H9 (cell line): ENCODE results near the gene STXBP1. TPM values are rescaled to one million over a fixed set of nuclear protein-coding genes. Genes with fewer than 3 reads are reported as not detected.

Experiments
- DNase-seq: peaks from one replicate; pipeline ENCODE4 v3.0.0-alpha.2; 2017
- H2AFZ ChIP-seq: one replicate; pipeline ENCODE4 v1.6.1; 2013; ENCODE audit warnings: mild to moderate bottlenecking, low read length, control low read depth, moderate library complexity
- H2AK5ac ChIP-seq: 2 replicates; pipeline ENCODE4 v1.6.1; 2013; ENCODE audit warnings: low read length, control low read depth, mixed read lengths; ENCODE audit not compliant: insufficient read length
- H2BK120ac ChIP-seq: one replicate; pipeline ENCODE4 v1.6.1; 2013; ENCODE audit warnings: low read depth, mild to moderate bottlenecking, low read length, control low read depth, inconsistent platforms; ENCODE audit not compliant: poor library complexity, severe bottlenecking
- H2BK12ac ChIP-seq: 2 replicates; pipeline ENCODE4 v1.6.1; 2013; ENCODE audit warnings: low read length, control low read depth, mixed read lengths, low read depth; ENCODE audit not compliant: insufficient read length
- H2BK15ac ChIP-seq: 2 replicates; pipeline ENCODE4 v1.6.1; 2013; ENCODE audit warnings: low read depth, low read length, control low read depth
- H2BK20ac ChIP-seq: one replicate; pipeline ENCODE4 v1.6.1; 2013; ENCODE audit warnings: low read depth, mild to moderate bottlenecking, low read length, control low read depth, inconsistent platforms; ENCODE audit not compliant: poor library complexity, severe bottlenecking
- H2BK5ac ChIP-seq: 2 replicates; pipeline ENCODE4 v1.6.1; 2013; ENCODE audit warnings: low read length, control low read depth, mixed read lengths; ENCODE audit not compliant: insufficient read length
- H3K14ac ChIP-seq: 2 replicates; pipeline ENCODE4 v1.6.1; 2013; ENCODE audit warnings: low read length, control low read depth; ENCODE audit not compliant: insufficient read depth
- H3K18ac ChIP-seq: 2 replicates; pipeline ENCODE4 v1.6.1; 2013; ENCODE audit warnings: low read depth, mild to moderate bottlenecking, mixed read lengths, low read length, control low read depth; ENCODE audit not compliant: insufficient read length
- H3K23ac ChIP-seq: 2 replicates; pipeline ENCODE4 v1.6.1; 2013; ENCODE audit warnings: low read length, control low read depth, mixed read lengths, low read depth; ENCODE audit not compliant: insufficient read length
- H3K23me2 ChIP-seq: 2 replicates; pipeline ENCODE4 v1.6.1; 2013; ENCODE audit warnings: low read depth, mild to moderate bottlenecking, mixed read lengths, low read length, control low read depth; ENCODE audit not compliant: insufficient read length, poor library complexity, severe bottlenecking
- H3K27ac ChIP-seq: 2 replicates; pipeline ENCODE4 v1.5.1; 2013; ENCODE audit warnings: low read length, control low read depth, mixed read lengths, low read depth; ENCODE audit not compliant: insufficient read length
- H3K27me3 ChIP-seq: 2 replicates; pipeline ENCODE4 v1.6.1; 2013; ENCODE audit warnings: low read length, control low read depth, inconsistent platforms; ENCODE audit not compliant: insufficient read depth
- H3K4ac ChIP-seq: 2 replicates; pipeline ENCODE4 v1.6.1; 2013; ENCODE audit warnings: low read depth, mild to moderate bottlenecking, control low read depth, inconsistent platforms, low read length, moderate library complexity
- H3K4me1 ChIP-seq: 2 replicates; pipeline ENCODE4 v1.6.1; 2013; ENCODE audit warnings: low read length, control low read depth, inconsistent platforms; ENCODE audit not compliant: insufficient read depth
- H3K4me2 ChIP-seq: 2 replicates; pipeline ENCODE4 v1.6.1; 2013; ENCODE audit warnings: low read length, control low read depth, mixed read lengths; ENCODE audit not compliant: insufficient read length, insufficient read depth
- H3K56ac ChIP-seq: 2 replicates; pipeline ENCODE4 v1.6.1; 2013; ENCODE audit warnings: low read depth, mild to moderate bottlenecking, mixed read lengths, low read length, control low read depth; ENCODE audit not compliant: insufficient read length
- H3K79me1 ChIP-seq: 2 replicates; pipeline ENCODE4 v1.6.1; 2013; ENCODE audit warnings: low read depth, mild to moderate bottlenecking, moderate library complexity, low read length, control low read depth, inconsistent platforms; ENCODE audit not compliant: insufficient read depth, poor library complexity, severe bottlenecking
- H3K79me2 ChIP-seq: 2 replicates; pipeline ENCODE4 v1.6.1; 2013; ENCODE audit warnings: low read length, control low read depth, inconsistent platforms; ENCODE audit not compliant: insufficient read depth
- H3K9ac ChIP-seq: 2 replicates; pipeline ENCODE4 v1.6.1; 2013; ENCODE audit warnings: low read length, control low read depth, mixed read lengths; ENCODE audit not compliant: insufficient read length; ENCODE audit errors: extremely low read depth
- H3K9me3 ChIP-seq: one replicate; pipeline ENCODE4 v1.6.1; 2013; ENCODE audit warnings: low read depth, low read length, inconsistent platforms; ENCODE audit not compliant: control insufficient read depth
- H3T11ph ChIP-seq: one replicate; pipeline ENCODE4 v1.6.1; 2013; ENCODE audit warnings: mild to moderate bottlenecking, low read length, control low read depth, inconsistent platforms
- H4K20me1 ChIP-seq: one replicate; pipeline ENCODE4 v1.6.1; 2013; ENCODE audit not compliant: control insufficient read depth, insufficient read length, insufficient read depth
- H4K5ac ChIP-seq: 2 replicates; pipeline ENCODE4 v1.6.1; 2013; ENCODE audit warnings: low read depth, mild to moderate bottlenecking, mixed read lengths, low read length, control low read depth; ENCODE audit not compliant: insufficient read length
- H4K8ac ChIP-seq: replicated peaks from 2 replicates; pipeline ENCODE4 v1.6.1; 2013; ENCODE audit warnings: low read length, control low read depth, mixed read lengths, low read depth; ENCODE audit not compliant: insufficient read length
- H4K91ac ChIP-seq: 2 replicates; pipeline ENCODE4 v1.6.1; 2013; ENCODE audit warnings: low read depth, mild to moderate bottlenecking, moderate library complexity, mixed read lengths, low read length, control low read depth; ENCODE audit not compliant: insufficient read length
- H3K27ac Mint-ChIP-seq, 3 experiments: 2 replicates in 2 of 3; 3 replicates in 1 of 3; pipeline ENCODE4 v1.8.0; 2020 to 2021; ENCODE audit warnings: mixed read lengths in 3 of 3, mild to moderate bottlenecking in 1 of 3, moderate library complexity in 1 of 3
- H3K27me3 Mint-ChIP-seq: 2 replicates; pipeline ENCODE4 v1.8.0; 2021; ENCODE audit warnings: low read depth, mild to moderate bottlenecking, moderate library complexity, mixed read lengths
- H3K36me3 Mint-ChIP-seq, 3 experiments: 2 replicates in 2 of 3; 3 replicates in 1 of 3; pipeline ENCODE4 v1.8.0; 2020 to 2021; ENCODE audit warnings: low read depth in 3 of 3, mixed read lengths in 3 of 3; ENCODE audit not compliant: insufficient read depth in 1 of 3
- H3K4me1 Mint-ChIP-seq, 2 experiments: 2 replicates each; pipeline ENCODE4 v1.8.0; 2020; ENCODE audit warnings: mixed read lengths in 2 of 2
- H3K4me3 Mint-ChIP-seq, 2 experiments: 2 replicates in 1 of 2; 3 replicates in 1 of 2; pipeline ENCODE4 v1.8.0; 2020 to 2021; ENCODE audit warnings: mild to moderate bottlenecking in 2 of 2, mixed read lengths in 2 of 2, moderate library complexity in 1 of 2
- H3K9me3 Mint-ChIP-seq, 2 experiments: 2 replicates in 1 of 2; 3 replicates in 1 of 2; pipeline ENCODE4 v1.8.0; 2020; ENCODE audit warnings: mild to moderate bottlenecking in 2 of 2, mixed read lengths in 2 of 2, moderate library complexity in 1 of 2
- CTCF ChIP-seq: fragments of 200-600 bp; sonication (generic); conservative IDR thresholded peaks from 3 replicates; pipeline ENCODE4 v1.8.0; 2021; ENCODE audit warnings: antibody characterized with exemption, mild to moderate bottlenecking
- WGBS: extraction: QIAGEN DNeasy Blood & Tissue Kit; methylation state at CpG from one replicate; pipeline ENCODE4 v1.1.7; 2013; ENCODE audit warnings: missing lambda C conversion rate, low lambda C conversion rate, mixed read lengths; ENCODE audit not compliant: insufficient read length; ENCODE audit errors: extremely low coverage; 5-methylcytosine and 5-hydroxymethylcytosine counted together
- total RNA-seq: library from RNA; stranded (reverse); gene quantifications from 2 replicates; pipeline ENCODE4 v1.2.1, GENCODE V29; 2021

The STXBP1 gene
- total RNA-seq, 1 experiment from 2014 or later: 22.3 TPM

DNA sequence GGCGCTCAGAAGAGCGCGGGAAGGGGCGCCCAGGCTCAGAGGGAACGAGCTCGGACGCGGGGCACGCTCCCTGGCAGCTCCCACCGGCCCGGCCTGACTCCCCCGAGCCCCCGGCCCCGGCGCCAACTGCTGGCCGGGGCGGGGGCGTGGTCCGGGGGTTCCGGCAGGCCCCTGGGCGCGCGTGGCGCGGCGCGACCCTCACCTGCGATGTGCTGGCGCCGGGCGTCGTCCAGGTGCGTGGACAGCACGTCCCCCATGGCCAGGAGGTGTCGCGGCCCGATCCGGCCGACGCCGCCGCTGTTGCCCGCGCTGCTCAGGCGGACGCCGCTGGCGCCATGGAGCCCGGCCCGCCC, 43.5 kb upstream of the STXBP1 start:
- Mint-ChIP-seq H3K27ac (no peak overlapping the region), H3K4me1 (peaks cover 26 to 39% of the 10 kb centered on the region in 2 experiments), H3K36me3 (peaks cover 0 to 2% (median 0%) of the 10 kb centered on the region in 3 experiments; a peak in 3 of 7 replicates), H3K27me3 (peaks cover 13% of the 10 kb centered on the region), H3K4me3 (peak overlapping the region; percentile 60 to 85), H3K9me3 (no peaks in the 10 kb centered on the region; a peak in 1 of 5 replicates)
- Histone ChIP-seq H3T11ph (no peak overlapping the region), H3K18ac (no peak overlapping the region), H3K79me1 (peaks cover 4% of the 10 kb centered on the region), H3K23ac (no peak overlapping the region), H4K20me1 (no peaks in the 10 kb centered on the region), H4K5ac (no peak overlapping the region), H3K79me2 (no peaks in the 10 kb centered on the region; the same call in 1 of the 2 replicates), H3K9ac (peak overlapping the region; percentile 45), H3K27ac (no peak overlapping the region), H2BK5ac (no peak overlapping the region), H2BK15ac (no peak overlapping the region), H3K4ac (no peak overlapping the region), H4K8ac (no peak overlapping the region), H3K23me2 (peaks cover 18% of the 10 kb centered on the region), H3K9me3 (no peaks in the 10 kb centered on the region), H2BK12ac (no peak overlapping the region), H3K4me2 (peak overlapping the region; percentile 67), H3K14ac (no peak overlapping the region), H3K56ac (no peak overlapping the region), H3K4me1 (peaks cover 4% of the 10 kb centered on the region; the same call in 1 of the 2 replicates), H2AK5ac (no peak overlapping the region), H2AFZ (no peak overlapping the region), H4K91ac (no peak overlapping the region), H3K27me3 (no peaks in the 10 kb centered on the region), H2BK20ac (no peak overlapping the region), H2BK120ac (no peak overlapping the region)
- TF ChIP-seq CTCF: no peak
- no CpG with 5 or more reads among the region's 50 CpGs for WGBS
- DNase-seq: peak; percentile 51
